HepG2 (cell line): ENCODE data around the gene BICRAL. TPM values are rescaled to one million over a fixed set of nuclear protein-coding genes. Genes with fewer than 3 reads are reported as not detected.

ENCODE experiments used
- ATAC-seq: fragments of 200-7000 bp; cut with Tn5 transposase; 3 replicates; pipeline ENCODE4 v1.9.1; 2020; ENCODE audit warnings: mild to moderate bottlenecking, moderate library complexity
- BruUV-seq: library from RNA; stranded (reverse); fragments of 400-500 nt; replicated peaks from 2 replicates; lab custom pipeline; 2021; lab: Mats Ljungman, UMichigan
- CTCF ChIA-PET: fragments of 300-600 bp; formaldehyde crosslinking; extraction: SDS; loops from one replicate; lab custom pipeline; 2021; ENCODE audit warnings: low total read pairs, inconsistent platforms, low intra/inter-chr PET ratio; lab: Yijun Ruan, JAX
- POLR2A ChIA-PET: fragments of 350-600 bp; sonication (Branson Sonifier 250); formaldehyde crosslinking; loops from one replicate; lab custom pipeline; 2020; ENCODE audit warnings: antibody characterized with exemption, inconsistent platforms; lab: Yijun Ruan, JAX
- DNase-seq: peaks from one replicate; pipeline ENCODE4 v3.0.0-alpha.2; 2015; ENCODE audit warnings: low spot score
- FAIRE-seq: peaks from 3 replicates; lab custom pipeline; 2011; peaks lifted over from hg19 to GRCh38; lab: Jason Lieb, UNC
- H2AFZ ChIP-seq: one replicate; pipeline ENCODE4 v1.6.1; 2011; ENCODE audit warnings: low read length, inconsistent platforms
- H3K27ac ChIP-seq: fragments of 300-600 bp; 3 replicates; pipeline ENCODE4 v1.8.0; 2011; ENCODE audit warnings: mixed run types, mild to moderate bottlenecking, mixed read lengths, low read length, inconsistent platforms; ENCODE audit not compliant: insufficient read depth; ENCODE audit errors: extremely low read length
- H3K27me3 ChIP-seq, 2 experiments: fragments of 200-600 bp in 1 of 2; 2 replicates in 1 of 2; 3 replicates in 1 of 2; pipeline versions ENCODE4 v1.6.0 to v1.8.0; 2011; ENCODE audit warnings: low read length in 2 of 2, mild to moderate bottlenecking in 2 of 2, moderate library complexity in 2 of 2, inconsistent platforms in 1 of 2; ENCODE audit not compliant: insufficient read depth in 2 of 2, control insufficient read depth in 1 of 2
- H3K36me3 ChIP-seq, 2 experiments: fragments of 200-600 bp in 1 of 2; replicated peaks in 1 of 2; 2 replicates in 1 of 2; 3 replicates in 1 of 2; pipeline versions ENCODE4 v1.5.1 to v1.8.0; 2011; ENCODE audit warnings: low read length in 2 of 2, inconsistent platforms in 1 of 2; ENCODE audit not compliant: insufficient read depth in 2 of 2, control insufficient read depth in 1 of 2
- H3K4me1 ChIP-seq: 2 replicates; pipeline ENCODE4 v1.5.1; 2012; ENCODE audit warnings: low read length, inconsistent platforms; ENCODE audit not compliant: insufficient read depth
- H3K4me2 ChIP-seq: 2 replicates; pipeline ENCODE4 v1.6.0; 2011; ENCODE audit warnings: low read depth, low read length, inconsistent platforms
- H3K4me3 ChIP-seq, 3 experiments: fragments of 200-600 bp in 1 of 3; sonication (generic), shearing (Covaris generic) in 1 of 3; replicated peaks in 1 of 3; 2 replicates each; pipeline ENCODE4 v1.5.1; 2011 to 2016; ENCODE audit warnings: low read length in 3 of 3, inconsistent platforms in 2 of 3, low read depth in 2 of 3, mild to moderate bottlenecking in 2 of 3, control low read depth in 1 of 3, mixed read lengths in 1 of 3; ENCODE audit not compliant: insufficient read depth in 1 of 3
- H3K79me2 ChIP-seq: one replicate; pipeline ENCODE4 v1.6.1; 2011; ENCODE audit warnings: low read length, inconsistent platforms; ENCODE audit not compliant: insufficient read depth
- H3K9ac ChIP-seq: 2 replicates; pipeline ENCODE4 v1.6.0; 2011; ENCODE audit warnings: mild to moderate bottlenecking, low read depth, low read length, inconsistent platforms; ENCODE audit not compliant: insufficient read depth
- H3K9me3 ChIP-seq: 2 replicates; pipeline ENCODE4 v1.5.1; 2012; ENCODE audit warnings: mild to moderate bottlenecking, low read length
- H4K20me1 ChIP-seq: 2 replicates; pipeline ENCODE4 v1.6.0; 2011; ENCODE audit warnings: inconsistent platforms, mild to moderate bottlenecking, low read length, moderate library complexity; ENCODE audit not compliant: insufficient read depth
- BATF2 ChIP-seq: sonication (generic); formaldehyde crosslinking; IDR thresholded peaks from 2 replicates; pipeline ENCODE4 v1.8.0; 2022; ENCODE audit warnings: mild to moderate bottlenecking, missing genetic modification reagents, moderate library complexity
- ELF3 ChIP-seq: IDR thresholded peaks from 2 replicates; pipeline ENCODE4 v1.6.1; 2016; ENCODE audit warnings: missing genetic modification reagents, missing compliant biosample characterization
- IKZF1 ChIP-seq: fragments of 450-650 bp; IDR thresholded peaks from 2 replicates; pipeline ENCODE4 v1.7.1; 2016
- NFIC ChIP-seq: IDR thresholded peaks from 2 replicates; pipeline ENCODE4 v1.6.1; 2012; ENCODE audit warnings: mild to moderate bottlenecking, low read length, inconsistent platforms
- RFX5 ChIP-seq: IDR thresholded peaks from 2 replicates; pipeline ENCODE4 v1.6.1; 2011; ENCODE audit warnings: low read depth, low read length, improper control_type of control experiment
- RNF219 ChIP-seq: sonication (generic); formaldehyde crosslinking; IDR thresholded peaks from 2 replicates; pipeline ENCODE4 v1.5.0; 2020; ENCODE audit warnings: mild to moderate bottlenecking, missing genetic modification reagents
- SMAD3 ChIP-seq: sonication (generic); formaldehyde crosslinking; IDR thresholded peaks from 2 replicates; pipeline ENCODE4 v1.4.0; 2020; ENCODE audit warnings: missing genetic modification reagents
- SRSF1 ChIP-seq: fragments of 200-400 bp; formaldehyde crosslinking; optimal IDR thresholded peaks from 2 replicates; pipeline ENCODE3; 2017; ENCODE audit warnings: mild to moderate bottlenecking, low read depth, low read length, moderate library complexity
- TBL1XR1 ChIP-seq: fragments of 150-350 bp; IDR thresholded peaks from 2 replicates; pipeline ENCODE4 v1.6.1; 2014; ENCODE audit warnings: borderline replicate concordance, low read length; ENCODE audit not compliant: partially characterized antibody
- TBX2 ChIP-seq: sonication (generic); formaldehyde crosslinking; IDR thresholded peaks from 2 replicates; pipeline ENCODE4 v1.5.0; 2020; ENCODE audit warnings: missing genetic modification reagents, mild to moderate bottlenecking, borderline replicate concordance
- ZBTB39 ChIP-seq: sonication (generic); formaldehyde crosslinking; IDR thresholded peaks from 2 replicates; pipeline ENCODE4 v1.5.0; 2020; ENCODE audit warnings: missing genetic modification reagents
- ZC3H13 ChIP-seq: sonication (generic); formaldehyde crosslinking; IDR thresholded peaks from 2 replicates; pipeline ENCODE4 v1.8.1; 2023; ENCODE audit warnings: mild to moderate bottlenecking, missing genetic modification reagents, moderate library complexity
- ZMYM3 ChIP-seq: sonication (generic); formaldehyde crosslinking; IDR thresholded peaks from 2 replicates; pipeline ENCODE4 v1.5.1; 2020; ENCODE audit warnings: mild to moderate bottlenecking, missing genetic modification reagents
- ZNF124 ChIP-seq: sonication (generic); formaldehyde crosslinking; IDR thresholded peaks from 2 replicates; pipeline ENCODE4 v1.4.0; 2020; ENCODE audit warnings: missing genetic modification reagents
- ZNF605 ChIP-seq: sonication (generic); formaldehyde crosslinking; IDR thresholded peaks from 2 replicates; pipeline ENCODE4 v1.8.0; 2022; ENCODE audit warnings: mild to moderate bottlenecking, missing genetic modification reagents
- ZNF891 ChIP-seq: sonication (generic); formaldehyde crosslinking; IDR thresholded peaks from 2 replicates; pipeline ENCODE4 v1.5.0; 2020; ENCODE audit warnings: mild to moderate bottlenecking, missing genetic modification reagents
- WGBS: methylation state at CpG from one replicate; pipeline ENCODE4 v1.1.6; 2017; ENCODE audit warnings: low lambda C conversion rate; 5-methylcytosine and 5-hydroxymethylcytosine counted together
- in situ Hi-C: cut with HindIII; loops from 2 replicates; pipeline ENCODE4 v1.10.0; 2017; ENCODE audit warnings: low pct_unique_long_range_greater_than_20kb; ENCODE audit not compliant: extremely low pct_ligation_motif_present
- intact Hi-C: fragments of 100-400 bp; cut with micrococcal nuclease; formaldehyde crosslinking; loops from one replicate; pipeline ENCODE4 v1.10.0; 2022; ENCODE audit not compliant: unreplicated experiment
- polyA plus RNA-seq, 8 experiments: library from polyadenylated mRNA; depleted of rRNA in 3 of 8; stranded (reverse) in 7 of 8; unstranded in 1 of 8; fragments of >200 nt; fragmentation: Illumina TruSeq in 4 of 8; extraction: Trizol in 4 of 8; gene quantifications; 2 replicates each; pipeline versions ENCODE4 v1.2.1 to v1.2.3, GENCODE V29; 2011 to 2016; ENCODE audit warnings: low read depth in 4 of 8, missing spikeins in 1 of 8, mixed read lengths in 1 of 8; ENCODE audit not compliant: insufficient read depth in 1 of 8
- total RNA-seq, 5 experiments: library from RNA; depleted of rRNA; stranded (reverse); fragments of >200 nt; fragmentation: Illumina TruSeq; extraction: Trizol; gene quantifications; 2 replicates each; pipeline ENCODE4 v1.2.3, GENCODE V29; 2016; ENCODE audit warnings: low read depth in 1 of 5
- TF ChIP-seq, protein P1 (sequence below): sonication (generic); formaldehyde crosslinking; IDR thresholded peaks from 2 replicates; pipeline ENCODE4 v1.5.0; 2020; ENCODE audit warnings: mild to moderate bottlenecking, low read depth, missing genetic modification reagents, borderline replicate concordance
- TF ChIP-seq, protein P2 (sequence below): IDR thresholded peaks from 2 replicates; pipeline ENCODE4 v1.6.1; 2016; ENCODE audit warnings: mild to moderate bottlenecking, missing biosample characterization, missing genetic modification reagents

The BICRAL gene
- total and polyA plus RNA-seq, 2 of the 13 experiments (the other 11 are each of a cell fraction or from before 2014, with no cell fraction given): 5.0 to 13.5 TPM

- ATAC-seq (no peak), DNase-seq (no peak), FAIRE-seq (no peak)
- no peak for TF ChIP-seq BATF2 (CRISPR knock-in tag)
- TF ChIP-seq RFX5: no peak
- TF ChIP-seq SRSF1: no peak
- TF ChIP-seq ZNF605 (CRISPR knock-in tag): no peak
- TF ChIP-seq, protein P1, sequence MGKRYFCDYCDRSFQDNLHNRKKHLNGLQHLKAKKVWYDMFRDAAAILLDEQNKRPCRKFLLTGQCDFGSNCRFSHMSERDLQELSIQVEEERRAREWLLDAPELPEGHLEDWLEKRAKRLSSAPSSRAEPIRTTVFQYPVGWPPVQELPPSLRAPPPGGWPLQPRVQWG: no peak
- no peak for TF ChIP-seq ELF3
- TF ChIP-seq ZNF124 (CRISPR knock-in tag): no peak
- no peak for TF ChIP-seq ZBTB39
- TF ChIP-seq TBL1XR1: no peak
- no peak for TF ChIP-seq ZMYM3 (CRISPR knock-in tag)
- TF ChIP-seq, protein P2, sequence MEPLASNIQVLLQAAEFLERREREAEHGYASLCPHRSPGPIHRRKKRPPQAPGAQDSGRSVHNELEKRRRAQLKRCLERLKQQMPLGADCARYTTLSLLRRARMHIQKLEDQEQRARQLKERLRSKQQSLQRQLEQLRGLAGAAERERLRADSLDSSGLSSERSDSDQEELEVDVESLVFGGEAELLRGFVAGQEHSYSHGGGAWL (CRISPR knock-in tag): no peak
- TF ChIP-seq RNF219 (CRISPR knock-in tag): no peak
- no peak for TF ChIP-seq ZC3H13 (CRISPR knock-in tag)
- no peak for TF ChIP-seq IKZF1
- TF ChIP-seq ZNF891 (CRISPR knock-in tag): no peak
- TF ChIP-seq SMAD3 (CRISPR knock-in tag): no peak
- TF ChIP-seq NFIC: no peak
- TF ChIP-seq TBX2 (CRISPR knock-in tag): no peak
- Histone ChIP-seq H3K27me3 (no peaks in the 10 kb centered on the region), H3K4me3 (no peak overlapping the region), H3K79me2 (no peaks in the 10 kb centered on the region), H3K9ac (no peak overlapping the region), H3K9me3 (no peaks in the 10 kb centered on the region), H3K4me2 (no peak overlapping the region), H2AFZ (no peak overlapping the region), H3K4me1 (peaks cover 18% of the 10 kb centered on the region), H3K27ac (no peak overlapping the region), H3K36me3 (peaks cover 2 to 8% of the 10 kb centered on the region in 2 experiments; a peak in 3 of 5 replicates), H4K20me1 (no peaks in the 10 kb centered on the region)
- POLR2A ChIA-PET: no interaction called here
- BruUV-seq: no TSS peak
- CTCF ChIA-PET: no interaction called here
- WGBS: 89% methylated on average over 3 of the region's 3 CpGs
- intact Hi-C loops: loop anchor here (5.0 kb wide), 1 partner anchor 964 kb away; no protein-coding TSS in a partner anchor
- in situ Hi-C loops: no loop called here
Measured at GRCh38 chr6:42871711-42872110, 89.9 kb downstream of the BICRAL start.
